GM21367 (cell line): Measurements from ENCODE around the gene FGD2.

ENCODE experiments used
- ATAC-seq: cut with Tn5 transposase; IDR thresholded peaks from one replicate; pipeline ENCODE4 v1.9.1; 2021; ENCODE audit not compliant: unreplicated experiment

FGD2 gene, protein sequence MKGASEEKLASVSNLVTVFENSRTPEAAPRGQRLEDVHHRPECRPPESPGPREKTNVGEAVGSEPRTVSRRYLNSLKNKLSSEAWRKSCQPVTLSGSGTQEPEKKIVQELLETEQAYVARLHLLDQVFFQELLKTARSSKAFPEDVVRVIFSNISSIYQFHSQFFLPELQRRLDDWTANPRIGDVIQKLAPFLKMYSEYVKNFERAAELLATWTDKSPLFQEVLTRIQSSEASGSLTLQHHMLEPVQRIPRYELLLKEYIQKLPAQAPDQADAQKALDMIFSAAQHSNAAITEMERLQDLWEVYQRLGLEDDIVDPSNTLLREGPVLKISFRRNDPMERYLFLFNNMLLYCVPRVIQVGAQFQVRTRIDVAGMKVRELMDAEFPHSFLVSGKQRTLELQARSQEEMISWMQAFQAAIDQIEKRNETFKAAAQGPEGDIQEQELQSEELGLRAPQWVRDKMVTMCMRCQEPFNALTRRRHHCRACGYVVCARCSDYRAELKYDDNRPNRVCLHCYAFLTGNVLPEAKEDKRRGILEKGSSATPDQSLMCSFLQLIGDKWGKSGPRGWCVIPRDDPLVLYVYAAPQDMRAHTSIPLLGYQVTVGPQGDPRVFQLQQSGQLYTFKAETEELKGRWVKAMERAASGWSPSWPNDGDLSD

DNA sequence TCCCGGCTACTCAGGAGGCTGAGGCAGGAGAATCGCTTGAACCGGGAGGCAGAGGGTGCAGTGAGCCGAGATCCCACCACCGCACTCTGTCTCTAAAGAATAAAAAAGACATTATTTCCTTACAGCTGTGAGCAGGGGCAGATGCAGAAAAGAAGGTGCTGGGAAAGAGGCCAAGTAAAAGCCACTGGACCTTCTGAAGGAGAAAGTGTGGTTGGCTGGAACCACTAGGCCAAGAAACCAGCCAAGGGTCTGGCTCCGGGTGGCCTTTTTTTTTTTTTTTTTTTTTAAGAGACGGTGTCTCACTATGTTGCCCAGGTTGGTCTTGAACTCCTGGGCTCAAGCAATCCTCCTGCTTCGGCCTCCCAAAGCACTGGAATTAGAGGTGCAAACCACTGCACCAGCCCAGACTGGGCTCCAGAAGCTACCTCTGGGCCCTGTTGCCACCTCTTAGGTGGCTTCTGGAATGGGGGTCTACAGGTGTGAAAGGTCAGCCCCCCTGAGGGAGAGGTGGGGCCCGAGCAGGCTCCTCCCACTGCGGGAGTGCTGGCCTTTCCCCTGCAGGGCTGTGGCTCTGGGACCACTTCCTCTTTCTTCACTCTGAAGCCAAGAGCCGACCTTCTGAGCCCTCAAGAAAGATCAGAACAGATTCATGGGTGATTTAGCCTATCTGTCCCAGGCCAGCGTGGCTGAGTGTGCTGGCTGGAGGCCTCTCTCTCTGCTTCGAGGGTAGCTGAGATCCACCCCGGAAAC, at the start of gene FGD2:
TSS of gene FGD2 (plus strand) at position 595 of the 750 bp plus-strand sequence. CDS start 163 bp downstream, outside the sequence.
- peak; percentile 51 for ATAC-seq

GRCh38 chr6:36955671-36956445, 49.6 kb upstream of the FGD2 start:
- no peak for ATAC-seq

GRCh38 chr6:36956446-36956820, 49.0 kb upstream of the FGD2 start:
- ATAC-seq, result no peak

GRCh38 chr6:36957773-36958271, 47.6 kb upstream of the FGD2 start:
- no peak for ATAC-seq

GRCh38 chr6:36958775-36959554, 46.5 kb upstream of the FGD2 start:
- no peak for ATAC-seq

DNA sequence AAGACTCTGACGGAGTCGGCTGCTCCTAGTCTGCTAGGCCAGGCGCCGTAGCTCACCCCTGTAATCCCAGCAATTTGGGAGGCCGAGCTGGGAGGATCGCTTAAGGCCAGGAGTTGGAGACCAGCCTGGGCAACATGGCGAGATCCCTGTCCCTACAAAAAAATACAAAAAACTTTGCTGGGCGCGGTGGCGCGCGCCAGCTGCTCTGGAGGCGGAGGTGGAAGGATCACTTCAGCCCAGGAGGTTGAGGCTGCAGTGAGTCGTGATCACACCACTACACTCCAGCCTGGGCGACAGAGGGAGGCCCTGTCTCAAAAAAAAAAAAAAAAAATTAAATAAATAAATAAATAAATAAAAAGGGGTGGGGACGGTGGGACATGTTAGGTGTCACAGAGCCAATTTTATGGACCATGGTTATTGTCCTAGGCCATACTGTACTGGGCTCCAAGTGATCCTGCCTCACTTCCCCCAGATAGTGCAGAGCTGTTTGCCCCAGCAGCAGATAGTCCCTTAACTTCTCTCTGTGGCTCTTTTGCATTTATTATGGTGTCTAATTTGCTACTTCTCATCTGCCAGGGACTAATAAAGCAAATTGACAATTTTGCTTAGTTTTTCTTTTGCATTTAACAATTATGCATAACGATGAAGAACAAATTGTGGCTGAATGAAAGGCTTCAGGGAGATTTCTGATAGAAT, 45.8 kb upstream of the FGD2 start:
- no peak for ATAC-seq

GRCh38 chr6:36961441-36962435, 43.7 kb upstream of the FGD2 start:
- no peak for ATAC-seq

DNA sequence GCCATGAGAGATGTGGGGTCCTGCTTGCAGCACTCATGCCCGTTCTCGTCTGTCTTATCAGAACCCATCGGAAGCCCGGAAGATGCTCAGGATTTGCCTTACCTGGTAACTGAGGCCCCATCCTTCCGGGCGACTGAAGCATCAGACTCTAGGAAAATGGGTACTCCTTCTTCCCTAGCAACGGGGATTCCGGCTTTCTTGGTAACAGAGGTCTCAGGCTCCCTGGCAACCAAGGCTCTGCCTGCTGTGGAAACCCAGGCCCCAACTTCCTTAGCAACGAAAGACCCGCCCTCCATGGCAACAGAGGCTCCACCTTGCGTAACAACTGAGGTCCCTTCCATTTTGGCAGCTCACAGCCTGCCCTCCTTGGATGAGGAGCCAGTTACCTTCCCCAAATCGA, 42.6 kb upstream of the FGD2 start:
- peak; percentile 44 for ATAC-seq

DNA sequence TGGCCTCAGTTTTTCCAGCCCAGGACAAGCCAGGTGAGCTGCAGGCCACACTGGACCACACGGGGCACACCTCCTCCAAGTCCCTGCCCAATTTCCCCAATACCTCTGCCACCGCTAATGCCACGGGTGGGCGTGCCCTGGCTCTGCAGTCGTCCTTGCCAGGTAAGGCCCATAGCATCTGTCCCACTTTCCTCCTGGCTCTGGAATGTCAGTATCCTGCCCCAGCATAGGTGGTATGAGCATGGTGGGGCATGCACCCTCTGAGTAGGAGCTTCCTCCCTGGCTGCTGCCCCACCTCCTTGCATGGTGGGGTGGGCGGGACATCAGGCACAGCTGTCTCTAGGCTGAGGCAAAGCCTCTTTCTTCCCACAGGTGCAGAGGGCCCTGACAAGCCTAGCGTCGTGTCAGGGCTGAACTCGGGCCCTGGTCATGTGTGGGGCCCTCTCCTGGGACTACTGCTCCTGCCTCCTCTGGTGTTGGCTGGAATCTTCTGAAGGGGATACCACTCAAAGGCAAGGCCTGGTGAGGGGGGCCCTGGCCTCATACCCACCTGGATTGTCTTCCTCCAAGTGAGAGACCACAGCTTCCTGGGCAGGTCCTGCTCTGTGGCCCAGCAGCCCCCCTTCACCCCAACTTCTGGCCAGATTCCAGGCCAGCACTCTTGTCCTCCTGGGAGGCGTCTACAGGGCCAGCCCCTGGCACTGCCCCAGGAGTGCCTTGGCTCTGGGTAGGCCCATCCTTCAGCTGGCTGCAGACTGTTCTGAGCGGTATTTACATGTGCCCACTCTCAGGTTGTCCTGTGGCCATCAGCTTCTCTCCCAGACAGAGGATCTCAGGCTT, 41.8 kb upstream of the FGD2 start:
- no peak for ATAC-seq

DNA sequence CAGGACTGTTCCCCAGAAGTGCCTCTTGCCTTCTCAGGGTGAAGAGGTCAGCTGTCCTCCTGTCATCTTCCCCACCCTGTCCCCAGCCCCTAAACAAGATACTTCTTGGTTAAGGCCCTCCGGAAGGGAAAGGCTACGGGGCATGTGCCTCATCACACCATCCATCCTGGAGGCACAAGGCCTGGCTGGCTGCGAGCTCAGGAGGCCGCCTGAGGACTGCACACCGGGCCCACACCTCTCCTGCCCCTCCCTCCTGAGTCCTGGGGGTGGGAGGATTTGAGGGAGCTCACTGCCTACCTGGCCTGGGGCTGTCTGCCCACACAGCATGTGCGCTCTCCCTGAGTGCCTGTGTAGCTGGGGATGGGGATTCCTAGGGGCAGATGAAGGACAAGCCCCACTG, 41.1 kb upstream of the FGD2 start:
- no peak for ATAC-seq

- ATAC-seq, result no peak
Measured at GRCh38 chr6:36964908-36965307, 40.5 kb upstream of the FGD2 start.

- no peak for ATAC-seq
Measured at GRCh38 chr6:36967301-36967700, 38.2 kb upstream of the FGD2 start.

DNA sequence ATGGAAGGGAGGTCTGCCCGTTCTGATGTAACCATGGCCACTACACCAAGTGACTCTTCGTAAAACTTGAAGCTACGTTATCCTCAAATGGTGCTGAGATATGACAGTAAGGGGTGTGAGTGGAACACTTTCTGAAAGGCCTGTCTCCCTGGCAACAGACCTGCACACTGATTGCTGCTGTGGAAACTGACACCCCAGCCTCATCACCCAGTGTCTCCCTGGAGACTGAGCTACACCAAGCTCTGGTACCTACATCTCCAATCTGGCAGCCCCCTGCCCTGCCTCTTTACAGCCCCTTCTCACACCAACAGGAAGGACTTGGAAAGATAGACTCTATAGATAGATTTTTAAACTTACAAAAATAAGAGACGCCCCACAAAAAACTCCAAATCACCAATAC, 37.7 kb upstream of the FGD2 start:
- ATAC-seq, result no peak

- no peak for ATAC-seq
Measured at GRCh38 chr6:36968266-36968977, 37.0 kb upstream of the FGD2 start.

DNA sequence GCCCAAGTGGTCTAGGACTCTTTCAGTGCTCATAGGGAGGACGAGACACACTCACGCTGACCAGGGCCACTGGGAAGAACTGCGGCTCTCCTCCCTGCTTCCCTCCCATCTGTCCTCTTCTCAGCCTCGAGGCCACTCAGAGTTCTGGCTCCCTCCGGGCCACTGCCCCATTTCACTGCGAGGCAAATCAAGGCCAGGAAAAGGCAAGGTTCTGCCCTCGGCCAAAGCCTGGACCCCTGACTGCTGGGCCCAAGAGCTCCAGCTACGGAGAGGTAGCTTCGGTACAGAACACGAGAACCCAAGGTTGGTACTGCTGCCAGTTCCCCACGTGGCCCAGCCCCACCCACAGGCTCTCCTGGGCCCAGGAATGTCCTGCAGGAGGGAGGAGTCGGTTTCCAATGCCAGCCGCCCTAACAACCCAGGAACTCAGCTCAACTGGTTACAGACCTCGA, 36.2 kb upstream of the FGD2 start:
- ATAC-seq, result no peak

DNA sequence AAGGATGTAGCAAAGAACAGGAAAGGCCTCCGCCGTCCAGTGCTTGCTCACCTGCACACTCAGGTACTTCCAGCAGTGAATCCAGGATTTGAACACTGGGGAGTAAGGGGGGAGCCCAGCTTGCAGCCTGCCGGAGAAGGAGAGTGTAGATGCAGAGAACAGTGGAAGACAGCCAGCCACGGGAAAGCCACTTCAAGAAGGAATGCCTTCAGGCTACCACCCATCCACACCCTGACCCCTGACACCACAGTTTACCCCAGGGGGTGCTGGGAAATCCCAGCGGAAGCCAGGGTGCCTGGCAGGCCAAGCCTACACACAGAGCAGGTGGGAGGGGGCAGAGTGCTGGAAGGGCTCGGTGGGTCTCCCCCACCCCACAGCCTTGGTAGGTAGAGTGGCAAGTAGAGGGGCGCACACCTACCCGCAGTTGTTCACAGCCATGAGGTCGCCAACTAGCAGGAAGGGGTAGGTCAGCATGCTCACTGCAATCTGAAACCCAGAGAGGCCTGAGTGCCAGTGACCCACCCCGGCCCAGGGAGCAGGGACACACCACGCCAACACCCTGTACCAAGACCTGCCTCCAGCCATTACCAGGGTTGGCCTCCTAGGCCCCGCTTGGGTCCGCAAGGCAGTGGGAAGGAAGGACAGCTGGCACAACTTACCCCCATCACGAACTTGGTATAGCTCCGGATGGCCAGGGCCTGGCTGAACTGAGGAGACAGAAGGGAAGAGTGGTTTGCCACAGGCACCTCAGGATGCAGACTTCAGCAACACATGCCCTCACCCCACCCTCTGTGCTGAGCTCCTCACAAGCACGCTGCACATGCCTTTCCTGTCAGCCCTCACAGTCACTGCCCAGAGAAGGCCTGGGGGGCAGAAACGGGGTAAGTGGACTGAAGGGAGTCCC, 35.2 kb upstream of the FGD2 start:
- ATAC-seq, result no peak
